Neural cell (in vitro differentiated cells): ENCODE data around the gene MYBPC2. TPM values are rescaled to one million over a fixed set of nuclear protein-coding genes. Genes with fewer than 3 reads are reported as not detected.

Source experiments
- H2AFZ ChIP-seq: fragments of 200-600, 300-800 bp; sonication (generic), shearing (Covaris generic); 2 replicates; pipeline ENCODE4 v1.6.0; 2014; ENCODE audit warnings: low read depth, mild to moderate bottlenecking, antibody characterized with exemption, low read length, moderate library complexity
- H3F3A ChIP-seq: fragments of 200-600 bp; shearing (Covaris generic); 2 replicates; pipeline ENCODE4 v1.6.1; 2016; ENCODE audit warnings: mild to moderate bottlenecking, moderate library complexity, mixed read lengths, antibody characterized with exemption, low read length; ENCODE audit not compliant: insufficient read depth, poor library complexity, severe bottlenecking
- H3K27ac ChIP-seq: fragments of 200-600, 300-800 bp; sonication (generic), shearing (Covaris generic); 2 replicates; pipeline ENCODE4 v1.5.1; 2014; ENCODE audit warnings: mild to moderate bottlenecking, low read length, moderate library complexity
- H3K27me3 ChIP-seq: fragments of 300-800, 200-600 bp; sonication (generic), shearing (Covaris generic); 2 replicates; pipeline ENCODE4 v1.6.0; 2014; ENCODE audit warnings: mild to moderate bottlenecking, low read depth, low read length, moderate library complexity; ENCODE audit not compliant: insufficient read depth
- H3K36me3 ChIP-seq: fragments of 300-800, 200-600 bp; sonication (generic), shearing (Covaris generic); 2 replicates; pipeline ENCODE4 v1.5.1; 2014; ENCODE audit warnings: mild to moderate bottlenecking, antibody characterized with exemption, low read length, moderate library complexity; ENCODE audit not compliant: insufficient read depth
- H3K4me2 ChIP-seq: fragments of 300-800, 200-600 bp; sonication (generic), shearing (Covaris generic); 2 replicates; pipeline ENCODE4 v1.6.0; 2014; ENCODE audit warnings: mild to moderate bottlenecking, low read length
- H3K4me3 ChIP-seq: fragments of 300-800, 200-600 bp; sonication (generic), shearing (Covaris generic); 2 replicates; pipeline ENCODE4 v1.5.1; 2014; ENCODE audit warnings: mild to moderate bottlenecking, low read length, moderate library complexity
- H3K79me2 ChIP-seq: fragments of 200-600 bp; shearing (Covaris generic); replicated peaks from 2 replicates; pipeline ENCODE4 v1.6.0; 2014; ENCODE audit warnings: mild to moderate bottlenecking, low read length, moderate library complexity; ENCODE audit not compliant: insufficient read depth
- H3K9ac ChIP-seq: fragments of 300-800, 200-600 bp; sonication (generic), shearing (Covaris generic); 2 replicates; pipeline ENCODE4 v1.6.1; 2016; ENCODE audit warnings: mild to moderate bottlenecking, low read length, mixed read lengths
- H3K9me2 ChIP-seq: fragments of 200-600 bp; shearing (Covaris generic); 2 replicates; pipeline ENCODE4 v1.6.1; 2016; ENCODE audit warnings: mild to moderate bottlenecking, low read length, mixed read lengths; ENCODE audit not compliant: insufficient read depth
- H3K9me3 ChIP-seq: fragments of 200-600, 300-800 bp; sonication (generic), shearing (Covaris generic); 2 replicates; pipeline ENCODE4 v1.6.1; 2016; ENCODE audit warnings: mild to moderate bottlenecking, mixed run types, low read length, moderate library complexity, mixed read lengths
- H4K20me1 ChIP-seq: fragments of 200-600 bp; shearing (Covaris generic); 2 replicates; pipeline ENCODE4 v1.6.1; 2016; ENCODE audit warnings: mild to moderate bottlenecking, mixed run types; ENCODE audit not compliant: insufficient read depth
- CTCF ChIP-seq: fragments of 450-650 bp; IDR thresholded peaks from 2 replicates; pipeline ENCODE4 v1.5.1; 2014; ENCODE audit warnings: antibody characterized with exemption, mild to moderate bottlenecking, moderate library complexity; ENCODE audit not compliant: poor library complexity, severe bottlenecking
- EP300 ChIP-seq: fragments of 450-650 bp; conservative IDR thresholded peaks from 2 replicates; pipeline ENCODE4 v1.6.1; 2014; ENCODE audit warnings: antibody characterized with exemption, mild to moderate bottlenecking, moderate library complexity; ENCODE audit not compliant: poor library complexity, severe bottlenecking
- MXI1 ChIP-seq: fragments of 450-650 bp; conservative IDR thresholded peaks from 2 replicates; pipeline ENCODE4 v1.6.1; 2014; ENCODE audit warnings: antibody characterized with exemption, mild to moderate bottlenecking; ENCODE audit not compliant: poor library complexity, severe bottlenecking
- POLR2AphosphoS5 ChIP-seq: IDR thresholded peaks from 2 replicates; pipeline ENCODE4 v1.6.1; 2012
- RAD21 ChIP-seq: fragments of 450-650 bp; conservative IDR thresholded peaks from 2 replicates; pipeline ENCODE4 v1.6.1; 2014; ENCODE audit warnings: antibody characterized with exemption, mild to moderate bottlenecking, moderate library complexity
- polyA minus RNA-seq: library from RNA; depleted of rRNA, polyadenylated mRNA; stranded (reverse); fragments of >200 nt; gene quantifications from 2 replicates; pipeline ENCODE4 v1.2.3, GENCODE V29; 2014
- polyA plus RNA-seq: library from polyadenylated mRNA; depleted of rRNA; stranded (reverse); fragments of >200 nt; gene quantifications from 2 replicates; pipeline ENCODE4 v1.2.3, GENCODE V29; 2014
- TF ChIP-seq, protein P1 (sequence below): IDR thresholded peaks from 2 replicates; pipeline ENCODE4 v1.6.1; 2012; ENCODE audit warnings: borderline replicate concordance

Gene MYBPC2
- polyA plus RNA-seq (not detected in 2 replicates), polyA minus RNA-seq (not detected in 2 replicates)

DNA sequence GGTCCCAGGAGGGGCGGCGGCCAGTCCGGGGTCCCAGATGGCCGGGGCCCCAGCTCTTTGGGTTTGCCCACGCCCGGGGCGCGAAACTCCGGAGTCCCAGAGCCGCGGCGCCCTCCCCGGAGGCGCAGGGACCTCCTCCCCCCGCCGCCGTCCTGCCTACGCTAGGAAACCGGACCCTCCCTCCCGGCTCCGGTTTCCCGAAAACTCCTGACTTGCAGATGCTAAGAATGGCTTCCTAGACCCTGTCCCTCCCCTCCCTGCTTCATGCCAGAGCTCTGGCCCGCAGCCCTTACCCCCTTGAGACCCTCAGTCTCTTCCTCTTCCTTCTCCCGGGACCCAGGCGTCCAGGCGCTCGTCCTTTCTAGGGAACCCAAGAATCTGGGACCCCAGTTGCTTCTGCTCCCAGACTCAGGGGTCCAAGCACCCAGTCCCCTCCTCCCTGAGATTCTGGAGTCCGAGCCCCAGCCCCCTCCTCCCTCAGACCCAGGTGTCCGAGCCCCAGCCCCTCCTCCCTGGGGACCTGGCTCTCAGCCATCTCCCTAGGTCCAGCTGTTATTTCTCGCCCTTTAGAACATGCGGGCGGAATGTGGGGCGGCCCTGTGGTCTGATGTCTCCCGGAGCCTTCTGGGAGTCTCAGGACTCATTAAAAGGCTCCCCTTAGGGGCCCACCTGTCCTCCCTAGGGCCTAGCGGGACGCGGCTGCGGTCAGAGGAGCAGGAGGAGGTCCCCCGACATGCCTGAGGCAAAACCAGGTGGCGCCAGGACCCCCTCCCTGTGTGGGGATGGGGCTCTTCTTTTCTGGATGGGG lies at the start of gene MYBPC2:
MYBPC2 (plus strand) TSS at position 672 of the 808 bp plus-strand sequence; CDS start at position 734, 62 bp downstream.
- peaks cover 5% of the 10 kb centered on the region for H3K27me3 ChIP-seq

GRCh38 chr19:50383001-50383851 lies 49.5 kb upstream of the MYBPC2 start:
- TF ChIP-seq, protein P1, sequence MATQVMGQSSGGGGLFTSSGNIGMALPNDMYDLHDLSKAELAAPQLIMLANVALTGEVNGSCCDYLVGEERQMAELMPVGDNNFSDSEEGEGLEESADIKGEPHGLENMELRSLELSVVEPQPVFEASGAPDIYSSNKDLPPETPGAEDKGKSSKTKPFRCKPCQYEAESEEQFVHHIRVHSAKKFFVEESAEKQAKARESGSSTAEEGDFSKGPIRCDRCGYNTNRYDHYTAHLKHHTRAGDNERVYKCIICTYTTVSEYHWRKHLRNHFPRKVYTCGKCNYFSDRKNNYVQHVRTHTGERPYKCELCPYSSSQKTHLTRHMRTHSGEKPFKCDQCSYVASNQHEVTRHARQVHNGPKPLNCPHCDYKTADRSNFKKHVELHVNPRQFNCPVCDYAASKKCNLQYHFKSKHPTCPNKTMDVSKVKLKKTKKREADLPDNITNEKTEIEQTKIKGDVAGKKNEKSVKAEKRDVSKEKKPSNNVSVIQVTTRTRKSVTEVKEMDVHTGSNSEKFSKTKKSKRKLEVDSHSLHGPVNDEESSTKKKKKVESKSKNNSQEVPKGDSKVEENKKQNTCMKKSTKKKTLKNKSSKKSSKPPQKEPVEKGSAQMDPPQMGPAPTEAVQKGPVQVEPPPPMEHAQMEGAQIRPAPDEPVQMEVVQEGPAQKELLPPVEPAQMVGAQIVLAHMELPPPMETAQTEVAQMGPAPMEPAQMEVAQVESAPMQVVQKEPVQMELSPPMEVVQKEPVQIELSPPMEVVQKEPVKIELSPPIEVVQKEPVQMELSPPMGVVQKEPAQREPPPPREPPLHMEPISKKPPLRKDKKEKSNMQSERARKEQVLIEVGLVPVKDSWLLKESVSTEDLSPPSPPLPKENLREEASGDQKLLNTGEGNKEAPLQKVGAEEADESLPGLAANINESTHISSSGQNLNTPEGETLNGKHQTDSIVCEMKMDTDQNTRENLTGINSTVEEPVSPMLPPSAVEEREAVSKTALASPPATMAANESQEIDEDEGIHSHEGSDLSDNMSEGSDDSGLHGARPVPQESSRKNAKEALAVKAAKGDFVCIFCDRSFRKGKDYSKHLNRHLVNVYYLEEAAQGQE: no peak
- no peak for TF ChIP-seq MXI1
- TF ChIP-seq RAD21: no peak
- TF ChIP-seq EP300: no peak
- no peak for TF ChIP-seq POLR2AphosphoS5
- Histone ChIP-seq H3K36me3 (no peaks in the 10 kb centered on the region), H3K9me2 (no peaks in the 10 kb centered on the region), H3K27me3 (no peaks in the 10 kb centered on the region), H3K79me2 (no peaks in the 10 kb centered on the region), H3K4me2 (no peak overlapping the region), H3K9me3 (no peaks in the 10 kb centered on the region), H2AFZ (peak overlapping the region; percentile 61), H3K27ac (peak overlapping the region; percentile 54), H4K20me1 (no peaks in the 10 kb centered on the region), H3K9ac (peak overlapping the region; percentile 58), H3F3A (peaks cover 4% of the 10 kb centered on the region), H3K4me3 (peak overlapping the region; percentile 83)

More for the DNA sequence above, at the start of gene MYBPC2:
- no peaks in the 10 kb centered on the region for H3K9me2 ChIP-seq
- TF ChIP-seq CTCF (no peak), EP300 (no peak)
- no peak within 1 kb of the TSS for H2AFZ ChIP-seq
- H3K4me2 ChIP-seq: peak within 1 kb of the TSS; percentile 55
- H3K4me3 ChIP-seq: peak within 1 kb of the TSS; percentile 76
- H4K20me1 ChIP-seq: no peaks in the 10 kb centered on the region
- no peaks in the 10 kb centered on the region for H3K79me2 ChIP-seq
- H3K27ac ChIP-seq: no peak within 1 kb of the TSS
- H3F3A ChIP-seq: no peaks in the 10 kb centered on the region
- H3K9me3 ChIP-seq: no peaks in the 10 kb centered on the region
- no peaks in the 10 kb centered on the region for H3K36me3 ChIP-seq
- peak within 1 kb of the TSS; percentile 62 for H3K9ac ChIP-seq
